Placental epithelial cell (primary cell): Measurements from ENCODE around the gene GOLGA6C. TPM values are rescaled to one million over a fixed set of nuclear protein-coding genes. Genes with fewer than 3 reads are reported as not detected.

ENCODE experiments used
- small RNA-seq: library from RNA; depleted of rRNA; stranded (forward); fragments of <200 nt; gene quantifications from one replicate; pipeline ENCODE3, GENCODE V24; 2012
- total RNA-seq: library from RNA; depleted of rRNA; stranded (reverse); fragments of >200 nt; gene quantifications from 2 replicates; pipeline ENCODE4 v1.2.3, GENCODE V29; 2012

Gene GOLGA6C
- not detected in 2 replicates for total RNA-seq

GRCh38 chr15:75258034-75258433, at the start of gene GOLGA6C:
Gene GOLGA6C (plus strand): TSS chr15:75258334. CDS start chr15:75258599, 265 bp downstream.

GRCh38 chr15:75282572-75282971, 24.4 kb downstream of the GOLGA6C start, which contains the start of gene GOLGA6D:
Gene GOLGA6D (plus strand): TSS chr15:75282835. CDS start chr15:75282876, 41 bp downstream.

Small RNAs within 50 kb of the gene (small RNA-seq; reads per million reads assigned to genes)
- gene AC068338.1, result not detected
- gene RN7SL327P, result not detected
- not detected for gene RN7SL489P

Other genes with a start within 250 kb of the GOLGA6C start
- 11.2 and 12.2 TPM in 2 replicates for gene PPCDC, start 234.7 kb upstream of the GOLGA6C start, total RNA-seq
- gene C15orf39, start 56.5 kb upstream of the GOLGA6C start, total RNA-seq, result 13.1 and 14.5 TPM in 2 replicates
- not detected in 2 replicates for gene GOLGA6D, start 24.5 kb downstream of the GOLGA6C start, total RNA-seq
- gene COMMD4, start 77.7 kb downstream of the GOLGA6C start, total RNA-seq, result 45.5 and 76.9 TPM in 2 replicates
- 6.6 and 24.7 TPM in 2 replicates for gene NEIL1, start 88.7 kb downstream of the GOLGA6C start, total RNA-seq
- 99.9 and 144 TPM in 2 replicates for gene MAN2C1, start 110.3 kb downstream of the GOLGA6C start, total RNA-seq
- gene SIN3A, start 193.4 kb downstream of the GOLGA6C start, total RNA-seq, result 35.3 and 43.7 TPM in 2 replicates